HepG2 (cell line): ENCODE measurements around the gene KCNAB3. TPM values are rescaled to one million over a fixed set of nuclear protein-coding genes. Genes with fewer than 3 reads are reported as not detected.

Source experiments
- ETV6 ChIP-seq: sonication (generic); formaldehyde crosslinking; conservative IDR thresholded peaks from 2 replicates; pipeline ENCODE4 v1.4.0; 2020; ENCODE audit warnings: missing genetic modification reagents
- FOXO4 ChIP-seq: sonication (generic); formaldehyde crosslinking; conservative IDR thresholded peaks from 2 replicates; pipeline ENCODE4 v1.8.1; 2023; ENCODE audit warnings: missing genetic modification reagents
- GATAD1 ChIP-seq: IDR thresholded peaks from 2 replicates; pipeline ENCODE4 v1.6.1; 2016; ENCODE audit warnings: missing genetic modification reagents, missing compliant biosample characterization
- HNRNPLL ChIP-seq: fragments of 200-400 bp; formaldehyde crosslinking; IDR thresholded peaks from 2 replicates; pipeline ENCODE4 v1.6.1; 2017; ENCODE audit warnings: mild to moderate bottlenecking, low read depth, low read length; ENCODE audit not compliant: poor library complexity, severe bottlenecking
- IRF9 ChIP-seq: sonication (generic); formaldehyde crosslinking; IDR thresholded peaks from 2 replicates; pipeline ENCODE4 v1.8.0; 2022; ENCODE audit warnings: missing genetic modification reagents, mild to moderate bottlenecking, borderline replicate concordance
- ISL2 ChIP-seq: sonication (generic); formaldehyde crosslinking; IDR thresholded peaks from 2 replicates; pipeline ENCODE4 v1.5.0; 2020; ENCODE audit warnings: missing genetic modification reagents
- MXD3 ChIP-seq: IDR thresholded peaks from 2 replicates; pipeline ENCODE4 v1.6.1; 2016; ENCODE audit warnings: mild to moderate bottlenecking, missing biosample characterization, missing genetic modification reagents
- PRDM15 ChIP-seq: sonication (generic); formaldehyde crosslinking; IDR thresholded peaks from 2 replicates; pipeline ENCODE4 v1.4.0; 2020; ENCODE audit warnings: missing genetic modification reagents
- TCF12 ChIP-seq, 2 experiments: fragments of 450-650 bp in 1 of 2; sonication (generic) in 1 of 2; formaldehyde crosslinking in 1 of 2; IDR thresholded peaks; 2 replicates each; pipeline versions ENCODE4 v1.6.1 to v1.8.0; 2017 to 2022; ENCODE audit warnings: antibody characterized with exemption in 1 of 2, mild to moderate bottlenecking in 1 of 2, missing genetic modification reagents in 1 of 2, moderate library complexity in 1 of 2
- ZC3H13 ChIP-seq: sonication (generic); formaldehyde crosslinking; IDR thresholded peaks from 2 replicates; pipeline ENCODE4 v1.8.1; 2023; ENCODE audit warnings: mild to moderate bottlenecking, missing genetic modification reagents, moderate library complexity
- ZNF451 ChIP-seq: sonication (generic); formaldehyde crosslinking; IDR thresholded peaks from 2 replicates; pipeline ENCODE4 v1.5.0; 2020; ENCODE audit warnings: mild to moderate bottlenecking, missing genetic modification reagents
- ZNF547 ChIP-seq: sonication (generic); formaldehyde crosslinking; IDR thresholded peaks from 2 replicates; pipeline ENCODE4 v1.5.1; 2020; ENCODE audit warnings: mild to moderate bottlenecking, missing genetic modification reagents
- ZNF766 ChIP-seq: sonication (generic); formaldehyde crosslinking; IDR thresholded peaks from 2 replicates; pipeline ENCODE4 v1.5.0; 2020; ENCODE audit warnings: missing genetic modification reagents, borderline replicate concordance
- ZNF773 ChIP-seq: sonication (generic); formaldehyde crosslinking; IDR thresholded peaks from 2 replicates; pipeline ENCODE4 v1.4.0; 2020; ENCODE audit warnings: missing genetic modification reagents, borderline replicate concordance
- ZSCAN20 ChIP-seq: sonication (generic); formaldehyde crosslinking; IDR thresholded peaks from 2 replicates; pipeline ENCODE4 v1.4.0; 2020; ENCODE audit warnings: missing genetic modification reagents, mild to moderate bottlenecking, borderline replicate concordance
- ZSCAN9 ChIP-seq: IDR thresholded peaks from 2 replicates; pipeline ENCODE4 v1.6.1; 2016; ENCODE audit warnings: borderline replicate concordance
- polyA plus RNA-seq, 8 experiments: library from polyadenylated mRNA; depleted of rRNA in 3 of 8; stranded (reverse) in 7 of 8; unstranded in 1 of 8; fragments of >200 nt; fragmentation: Illumina TruSeq in 4 of 8; extraction: Trizol in 4 of 8; gene quantifications; 2 replicates each; pipeline versions ENCODE4 v1.2.1 to v1.2.3, GENCODE V29; 2011 to 2016; ENCODE audit warnings: low read depth in 4 of 8, missing spikeins in 1 of 8, mixed read lengths in 1 of 8; ENCODE audit not compliant: insufficient read depth in 1 of 8
- total RNA-seq, 5 experiments: library from RNA; depleted of rRNA; stranded (reverse); fragments of >200 nt; fragmentation: Illumina TruSeq; extraction: Trizol; gene quantifications; 2 replicates each; pipeline ENCODE4 v1.2.3, GENCODE V29; 2016; ENCODE audit warnings: low read depth in 1 of 5

The KCNAB3 gene
- total and polyA plus RNA-seq, 2 of the 13 experiments (the other 11 are each of a cell fraction or from before 2014, with no cell fraction given): 0.29 to 0.88 TPM

GRCh38 chr17:7931709-7932482 is 2.2 kb upstream of the KCNAB3 start, which contains the start of the genes CNTROB and TRAPPC1 (continued):
- TF ChIP-seq ZC3H13 (CRISPR knock-in tag) (0 out of 2 replicates have a peak, but pooled peaks have one; percentile 4), ZNF766 (CRISPR knock-in tag) (no peak), IRF9 (CRISPR knock-in tag) (no peak), TCF12 (IDR thresholded peaks at IDR 0.05) (no peak), TCF12 (CRISPR knock-in tag; IDR thresholded peaks at IDR 0.05) (no peak), ETV6 (CRISPR knock-in tag) (no peak), GATAD1 (peak; percentile 86), MXD3 (no peak), ZNF451 (CRISPR knock-in tag) (no peak), ZNF773 (CRISPR knock-in tag) (no peak), HNRNPLL (peak; percentile 62), ZSCAN9 (CRISPR knock-in tag) (peak; percentile 40; the same call in 1 of the 2 replicates), ISL2 (CRISPR knock-in tag) (peak; percentile 33; the same call in 1 of the 2 replicates), ZSCAN20 (no peak), PRDM15 (peak; percentile 56), FOXO4 (CRISPR knock-in tag) (no peak), ZNF547 (CRISPR knock-in tag) (no peak)
